Keratinocyte (primary cell): Measurements from ENCODE around the gene SORBS1. TPM values are rescaled to one million over a fixed set of nuclear protein-coding genes. Genes with fewer than 3 reads are reported as not detected.

Experiments used
- DNase-seq: peaks from one replicate; pipeline ENCODE4 v3.0.0-alpha.2; 2011; ENCODE audit warnings: low read depth, missing footprints, low spot score
- FAIRE-seq: peaks from 2 replicates; lab custom pipeline; 2011; peaks lifted over from hg19 to GRCh38; lab: Jason Lieb, UNC
- H2AFZ ChIP-seq: 2 replicates; pipeline ENCODE4 v1.6.0; 2012; ENCODE audit warnings: low read length, control low read depth, inconsistent platforms; ENCODE audit not compliant: control insufficient read depth
- H3K27ac ChIP-seq: 2 replicates; pipeline ENCODE4 v1.5.1; 2011; ENCODE audit warnings: low read length; ENCODE audit not compliant: control insufficient read depth, insufficient read depth
- H3K27me3 ChIP-seq: 3 replicates; pipeline ENCODE4 v1.6.0; 2011; ENCODE audit warnings: low read length; ENCODE audit not compliant: control insufficient read depth, insufficient read depth; ENCODE audit errors: extremely low read depth
- H3K36me3 ChIP-seq, 2 experiments: 2 replicates in 1 of 2; 3 replicates in 1 of 2; pipeline ENCODE4 v1.5.1; 2011; ENCODE audit warnings: low read length in 2 of 2, mild to moderate bottlenecking in 1 of 2; ENCODE audit not compliant: control insufficient read depth in 2 of 2, insufficient read depth in 2 of 2; ENCODE audit errors: extremely low read depth in 1 of 2
- H3K4me1 ChIP-seq: 3 replicates; pipeline ENCODE4 v1.5.1; 2011; ENCODE audit warnings: low read length; ENCODE audit not compliant: control insufficient read depth, insufficient read depth; ENCODE audit errors: extremely low read depth
- H3K4me2 ChIP-seq: 3 replicates; pipeline ENCODE4 v1.6.0; 2011; ENCODE audit warnings: low read depth, low read length; ENCODE audit not compliant: control insufficient read depth, insufficient read depth; ENCODE audit errors: extremely low read depth
- H3K4me3 ChIP-seq, 3 experiments: fragments of 200-600 bp in 1 of 3; sonication (generic) in 1 of 3; 2 replicates in 2 of 3; 3 replicates in 1 of 3; pipeline ENCODE4 v1.5.1; 2011 to 2016; ENCODE audit warnings: low read length in 3 of 3, mild to moderate bottlenecking in 3 of 3, control low read depth in 2 of 3, inconsistent platforms in 1 of 3, low read depth in 1 of 3, mixed read lengths in 1 of 3, mixed run types in 1 of 3, moderate library complexity in 1 of 3; ENCODE audit not compliant: control insufficient read depth in 2 of 3, insufficient read depth in 2 of 3; ENCODE audit errors: extremely low read depth in 1 of 3
- H3K79me2 ChIP-seq: 2 replicates; pipeline ENCODE4 v1.6.0; 2012; ENCODE audit warnings: low read length; ENCODE audit not compliant: control insufficient read depth, insufficient read depth
- H3K9ac ChIP-seq: 3 replicates; pipeline ENCODE4 v1.6.0; 2011; ENCODE audit warnings: low read length; ENCODE audit not compliant: control insufficient read depth, insufficient read depth; ENCODE audit errors: extremely low read depth
- H3K9me1 ChIP-seq: 3 replicates; pipeline ENCODE4 v1.6.0; 2011; ENCODE audit warnings: low read length; ENCODE audit not compliant: control insufficient read depth, insufficient read depth; ENCODE audit errors: extremely low read depth
- H3K9me3 ChIP-seq: 2 replicates; pipeline ENCODE4 v1.5.1; 2012; ENCODE audit warnings: low read depth, low read length; ENCODE audit not compliant: control insufficient read depth
- H4K20me1 ChIP-seq: 3 replicates; pipeline ENCODE4 v1.6.0; 2011; ENCODE audit warnings: low read length; ENCODE audit not compliant: control insufficient read depth, insufficient read depth; ENCODE audit errors: extremely low read depth
- EZH2 ChIP-seq: IDR thresholded peaks from one replicate; pipeline ENCODE4 v1.6.1; 2012; ENCODE audit warnings: inconsistent platforms, mild to moderate bottlenecking, low read length, moderate library complexity
- dilution Hi-C: fragments of 300-500 bp; cut with MboI; formaldehyde crosslinking; loops from one replicate; pipeline ENCODE4 v1.7.0; 2020; ENCODE audit warnings: low sequenced_read_pairs; ENCODE audit not compliant: extremely low pct_ligation_motif_present
- polyA plus RNA-seq, 5 experiments: library from polyadenylated mRNA; depleted of rRNA in 3 of 5; stranded (reverse) in 3 of 5; stranded (forward) in 1 of 5; unstranded in 1 of 5; fragments of >200 nt; gene quantifications; 1 replicate in 1 of 5; 2 replicates in 3 of 5; 3 replicates in 1 of 5; pipeline versions ENCODE4 v1.2.1 to v1.2.3, GENCODE V29; 2011 to 2012; ENCODE audit warnings: missing spikeins in 2 of 5, low read depth in 1 of 5, low replicate concordance in 1 of 5
- TF ChIP-seq, protein P1 (sequence below), 3 experiments: IDR thresholded peaks in 1 of 3; conservative IDR thresholded peaks in 1 of 3; optimal IDR thresholded peaks in 1 of 3; 2 replicates in 2 of 3; 3 replicates in 1 of 3; pipeline versions ENCODE3 to v1.5.1; 2011; ENCODE audit warnings: low read length in 3 of 3, mild to moderate bottlenecking in 3 of 3, moderate library complexity in 2 of 3, control low read depth in 1 of 3, inconsistent platforms in 1 of 3; ENCODE audit not compliant: insufficient read depth in 2 of 3; ENCODE audit errors: extremely low read depth in 1 of 3

The SORBS1 gene
- polyA plus RNA-seq, 1 donor (not counting 4 experiments of a cell fraction or from before 2014, with no cell fraction given): 0.42 TPM

GRCh38 chr10:95457319-95457886 lies 103.8 kb downstream of the SORBS1 start:
- dilution Hi-C loops: no loop called here
- Histone ChIP-seq H2AFZ (no peak overlapping the region), H3K79me2 (no peaks in the 10 kb centered on the region), H3K4me3 (no peak overlapping the region), H3K4me1 (peaks cover 8% of the 10 kb centered on the region), H3K27me3 (no peaks in the 10 kb centered on the region), H3K9ac (no peak overlapping the region), H4K20me1 (no peaks in the 10 kb centered on the region), H3K27ac (no peak overlapping the region), H3K4me2 (no peak overlapping the region), H3K9me1 (no peaks in the 10 kb centered on the region), H3K9me3 (no peaks in the 10 kb centered on the region), H3K36me3 (no peaks in the 10 kb centered on the region)
- DNase-seq (no peak), FAIRE-seq (no peak)
- no peak for TF ChIP-seq EZH2
- TF ChIP-seq, protein P1, sequence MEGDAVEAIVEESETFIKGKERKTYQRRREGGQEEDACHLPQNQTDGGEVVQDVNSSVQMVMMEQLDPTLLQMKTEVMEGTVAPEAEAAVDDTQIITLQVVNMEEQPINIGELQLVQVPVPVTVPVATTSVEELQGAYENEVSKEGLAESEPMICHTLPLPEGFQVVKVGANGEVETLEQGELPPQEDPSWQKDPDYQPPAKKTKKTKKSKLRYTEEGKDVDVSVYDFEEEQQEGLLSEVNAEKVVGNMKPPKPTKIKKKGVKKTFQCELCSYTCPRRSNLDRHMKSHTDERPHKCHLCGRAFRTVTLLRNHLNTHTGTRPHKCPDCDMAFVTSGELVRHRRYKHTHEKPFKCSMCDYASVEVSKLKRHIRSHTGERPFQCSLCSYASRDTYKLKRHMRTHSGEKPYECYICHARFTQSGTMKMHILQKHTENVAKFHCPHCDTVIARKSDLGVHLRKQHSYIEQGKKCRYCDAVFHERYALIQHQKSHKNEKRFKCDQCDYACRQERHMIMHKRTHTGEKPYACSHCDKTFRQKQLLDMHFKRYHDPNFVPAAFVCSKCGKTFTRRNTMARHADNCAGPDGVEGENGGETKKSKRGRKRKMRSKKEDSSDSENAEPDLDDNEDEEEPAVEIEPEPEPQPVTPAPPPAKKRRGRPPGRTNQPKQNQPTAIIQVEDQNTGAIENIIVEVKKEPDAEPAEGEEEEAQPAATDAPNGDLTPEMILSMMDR (optimal IDR thresholded peaks at IDR 0.05 in 1 of 3, IDR thresholded peaks at IDR 0.05 in 1 of 3, conservative IDR thresholded peaks at IDR 0.05 in 1 of 3; ENCODE audit: extremely low read depth in 1 of 3, insufficient read depth in 2 of 3, low read length in 3 of 3): no peak

DNA sequence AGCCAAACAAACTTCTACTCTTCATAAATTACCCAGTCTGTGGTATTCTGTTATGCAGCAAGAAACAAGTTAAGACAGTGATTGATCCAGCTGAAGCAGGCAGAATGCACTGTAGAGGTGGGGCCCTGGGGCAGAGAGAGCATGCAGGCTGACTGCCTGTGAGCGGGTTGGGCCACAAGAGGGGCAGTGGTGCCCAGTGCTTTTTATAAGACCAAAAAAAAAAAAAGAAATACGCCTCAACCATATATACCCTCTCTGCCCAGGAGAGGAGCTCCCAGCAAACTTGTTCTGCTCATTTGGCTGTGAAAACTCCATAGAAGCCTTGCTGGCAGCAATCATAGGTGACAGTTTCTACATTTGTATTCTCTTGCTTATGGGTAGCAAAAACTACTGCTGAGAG lies 104.7 kb downstream of the SORBS1 start:
- H2AFZ ChIP-seq: peak overlapping the region; percentile 52
- no peaks in the 10 kb centered on the region for H3K9me3 ChIP-seq
- DNase-seq: no peak
- dilution Hi-C loops: no loop called here
- no peak overlapping the region for H3K9ac ChIP-seq
- no peaks in the 10 kb centered on the region for H3K79me2 ChIP-seq
- TF ChIP-seq EZH2: no peak
- TF ChIP-seq, protein P1 (optimal IDR thresholded peaks at IDR 0.05 in 1 of 3, IDR thresholded peaks at IDR 0.05 in 1 of 3, conservative IDR thresholded peaks at IDR 0.05 in 1 of 3; ENCODE audit: extremely low read depth in 1 of 3, insufficient read depth in 2 of 3, low read length in 3 of 3): peak in 1 of 3 experiments; percentile 8
- H4K20me1 ChIP-seq: no peaks in the 10 kb centered on the region
- no peak overlapping the region for H3K27ac ChIP-seq
- peaks cover 10% of the 10 kb centered on the region for H3K4me1 ChIP-seq
- peak overlapping the region; percentile 41 for H3K4me2 ChIP-seq
- peak; percentile 65 for FAIRE-seq
- H3K36me3 ChIP-seq: no peaks in the 10 kb centered on the region
- H3K9me1 ChIP-seq: no peaks in the 10 kb centered on the region
- H3K27me3 ChIP-seq: no peaks in the 10 kb centered on the region
- no peak overlapping the region for H3K4me3 ChIP-seq
